DND-41 (cell line): ENCODE data around the gene FYB1.

Experiments used
- ATAC-seq: fragments of 200-7000 bp; cut with Tn5 transposase; 3 replicates; pipeline ENCODE4 v1.9.1; 2021; ENCODE audit warnings: low read depth; ENCODE audit not compliant: insufficient read depth
- DNase-seq: peaks from one replicate; pipeline ENCODE4 v3.0.0-alpha.2; 2020
- H2AFZ ChIP-seq: 2 replicates; pipeline ENCODE4 v1.6.0; 2012; ENCODE audit warnings: low read depth, low read length
- H3K27ac ChIP-seq: 2 replicates; pipeline ENCODE4 v1.5.1; 2012; ENCODE audit warnings: low read length, inconsistent platforms
- H3K27me3 ChIP-seq: fragments of 200-600 bp; sonication (generic); 2 replicates; pipeline ENCODE4 v1.6.0; 2012; ENCODE audit warnings: low read length, mild to moderate bottlenecking, inconsistent platforms; ENCODE audit not compliant: insufficient read depth, poor library complexity
- H3K36me3 ChIP-seq: 2 replicates; pipeline ENCODE4 v1.5.1; 2012; ENCODE audit warnings: low read length, inconsistent platforms; ENCODE audit not compliant: insufficient read depth
- H3K4me1 ChIP-seq: 2 replicates; pipeline ENCODE4 v1.5.1; 2012; ENCODE audit warnings: mild to moderate bottlenecking, low read length; ENCODE audit not compliant: insufficient read depth
- H3K4me2 ChIP-seq: 2 replicates; pipeline ENCODE4 v1.6.0; 2012; ENCODE audit warnings: mild to moderate bottlenecking, moderate library complexity, low read length, inconsistent platforms; ENCODE audit not compliant: insufficient read depth
- H3K4me3 ChIP-seq, 2 experiments: fragments of 200-600 bp in 1 of 2; shearing (Covaris generic) in 1 of 2; 2 replicates each; pipeline ENCODE4 v1.5.1; 2012 to 2016; ENCODE audit warnings: inconsistent platforms in 2 of 2, low read length in 2 of 2, mild to moderate bottlenecking in 2 of 2, low read depth in 1 of 2, moderate library complexity in 1 of 2
- H3K79me2 ChIP-seq: 2 replicates; pipeline ENCODE4 v1.6.0; 2012; ENCODE audit warnings: low read length, inconsistent platforms; ENCODE audit not compliant: insufficient read depth
- H3K9ac ChIP-seq: 2 replicates; pipeline ENCODE4 v1.6.0; 2012; ENCODE audit warnings: low read depth, mild to moderate bottlenecking, inconsistent platforms, low read length, moderate library complexity
- H3K9me3 ChIP-seq: 2 replicates; pipeline ENCODE4 v1.5.1; 2012; ENCODE audit warnings: low read length, moderate library complexity, mild to moderate bottlenecking, inconsistent platforms; ENCODE audit not compliant: insufficient read depth, severe bottlenecking
- H4K20me1 ChIP-seq: 2 replicates; pipeline ENCODE4 v1.6.0; 2012; ENCODE audit warnings: low read length; ENCODE audit not compliant: insufficient read depth
- EZH2 ChIP-seq: IDR thresholded peaks from 3 replicates; pipeline ENCODE4 v1.6.1; 2012; ENCODE audit warnings: borderline replicate concordance, low read depth, mild to moderate bottlenecking, moderate library complexity, low read length, inconsistent platforms; ENCODE audit not compliant: severe bottlenecking
- TF ChIP-seq, protein P1 (sequence below): IDR thresholded peaks from 2 replicates; pipeline ENCODE4 v1.5.1; 2012; ENCODE audit warnings: borderline replicate concordance, low read length, moderate library complexity, mild to moderate bottlenecking; ENCODE audit not compliant: poor library complexity, severe bottlenecking; ENCODE audit errors: extremely low read depth

FYB1 gene, protein sequence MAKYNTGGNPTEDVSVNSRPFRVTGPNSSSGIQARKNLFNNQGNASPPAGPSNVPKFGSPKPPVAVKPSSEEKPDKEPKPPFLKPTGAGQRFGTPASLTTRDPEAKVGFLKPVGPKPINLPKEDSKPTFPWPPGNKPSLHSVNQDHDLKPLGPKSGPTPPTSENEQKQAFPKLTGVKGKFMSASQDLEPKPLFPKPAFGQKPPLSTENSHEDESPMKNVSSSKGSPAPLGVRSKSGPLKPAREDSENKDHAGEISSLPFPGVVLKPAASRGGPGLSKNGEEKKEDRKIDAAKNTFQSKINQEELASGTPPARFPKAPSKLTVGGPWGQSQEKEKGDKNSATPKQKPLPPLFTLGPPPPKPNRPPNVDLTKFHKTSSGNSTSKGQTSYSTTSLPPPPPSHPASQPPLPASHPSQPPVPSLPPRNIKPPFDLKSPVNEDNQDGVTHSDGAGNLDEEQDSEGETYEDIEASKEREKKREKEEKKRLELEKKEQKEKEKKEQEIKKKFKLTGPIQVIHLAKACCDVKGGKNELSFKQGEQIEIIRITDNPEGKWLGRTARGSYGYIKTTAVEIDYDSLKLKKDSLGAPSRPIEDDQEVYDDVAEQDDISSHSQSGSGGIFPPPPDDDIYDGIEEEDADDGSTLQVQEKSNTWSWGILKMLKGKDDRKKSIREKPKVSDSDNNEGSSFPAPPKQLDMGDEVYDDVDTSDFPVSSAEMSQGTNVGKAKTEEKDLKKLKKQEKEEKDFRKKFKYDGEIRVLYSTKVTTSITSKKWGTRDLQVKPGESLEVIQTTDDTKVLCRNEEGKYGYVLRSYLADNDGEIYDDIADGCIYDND

DNA sequence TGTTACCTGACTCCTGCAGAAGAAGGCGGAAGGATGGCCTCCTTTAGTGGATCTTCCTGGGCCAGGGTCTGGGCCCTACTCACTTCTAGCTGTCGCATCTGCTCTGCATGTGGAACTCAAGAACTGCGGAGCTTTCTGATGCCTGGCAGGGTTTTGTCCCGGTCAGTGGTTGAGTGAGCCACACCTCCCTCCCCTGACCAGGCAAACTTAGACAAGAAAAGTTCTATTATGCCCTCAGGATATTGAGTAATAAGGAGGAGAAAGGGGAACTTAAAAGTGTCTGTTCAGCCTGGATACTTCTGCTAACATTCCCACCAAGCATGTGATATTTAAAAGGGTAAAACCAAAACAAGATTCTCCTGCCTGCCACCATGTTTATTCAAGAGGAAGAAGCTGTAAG is at the start of gene FYB1:
Gene FYB1 (minus strand): TSS at position 127 of the 400 bp plus-strand sequence. CDS start 16,603 bp downstream, outside the sequence.
- H4K20me1 ChIP-seq = no peaks in the 10 kb centered on the region
- no peak within 1 kb of the TSS for H3K4me2 ChIP-seq
- no peak within 1 kb of the TSS for H2AFZ ChIP-seq
- no peaks in the 10 kb centered on the region for H3K27me3 ChIP-seq
- TF ChIP-seq, protein P1, sequence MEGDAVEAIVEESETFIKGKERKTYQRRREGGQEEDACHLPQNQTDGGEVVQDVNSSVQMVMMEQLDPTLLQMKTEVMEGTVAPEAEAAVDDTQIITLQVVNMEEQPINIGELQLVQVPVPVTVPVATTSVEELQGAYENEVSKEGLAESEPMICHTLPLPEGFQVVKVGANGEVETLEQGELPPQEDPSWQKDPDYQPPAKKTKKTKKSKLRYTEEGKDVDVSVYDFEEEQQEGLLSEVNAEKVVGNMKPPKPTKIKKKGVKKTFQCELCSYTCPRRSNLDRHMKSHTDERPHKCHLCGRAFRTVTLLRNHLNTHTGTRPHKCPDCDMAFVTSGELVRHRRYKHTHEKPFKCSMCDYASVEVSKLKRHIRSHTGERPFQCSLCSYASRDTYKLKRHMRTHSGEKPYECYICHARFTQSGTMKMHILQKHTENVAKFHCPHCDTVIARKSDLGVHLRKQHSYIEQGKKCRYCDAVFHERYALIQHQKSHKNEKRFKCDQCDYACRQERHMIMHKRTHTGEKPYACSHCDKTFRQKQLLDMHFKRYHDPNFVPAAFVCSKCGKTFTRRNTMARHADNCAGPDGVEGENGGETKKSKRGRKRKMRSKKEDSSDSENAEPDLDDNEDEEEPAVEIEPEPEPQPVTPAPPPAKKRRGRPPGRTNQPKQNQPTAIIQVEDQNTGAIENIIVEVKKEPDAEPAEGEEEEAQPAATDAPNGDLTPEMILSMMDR = no peak
- TF ChIP-seq EZH2 = no peak
- ATAC-seq (no peak), DNase-seq (no peak)
- no peak within 1 kb of the TSS for H3K9ac ChIP-seq
- no peak within 1 kb of the TSS for H3K4me3 ChIP-seq
- peaks cover 28% of the 10 kb centered on the region for H3K4me1 ChIP-seq
- H3K27ac ChIP-seq = no peak within 1 kb of the TSS
- H3K79me2 ChIP-seq = no peaks in the 10 kb centered on the region
- H3K9me3 ChIP-seq = no peaks in the 10 kb centered on the region
- no peaks in the 10 kb centered on the region for H3K36me3 ChIP-seq

DNA sequence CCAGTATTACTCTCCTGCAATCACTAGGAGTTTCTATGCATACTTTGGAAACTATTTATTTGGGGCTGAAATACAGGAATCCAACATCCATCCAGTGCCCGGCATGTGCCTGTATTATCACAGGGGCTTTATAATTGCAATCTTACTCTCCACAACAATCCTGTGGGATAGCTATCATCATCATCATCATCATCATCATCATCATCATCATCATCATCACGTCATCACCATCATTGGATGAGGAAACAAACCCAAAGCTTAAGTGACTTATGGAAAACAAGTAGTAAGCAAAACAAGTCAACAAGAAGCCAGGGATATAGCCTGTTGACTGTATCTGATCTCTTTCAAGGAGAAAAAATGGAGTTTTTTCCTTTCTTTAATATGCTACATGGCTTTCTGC is 47.8 kb upstream of the FYB1 start:
- H3K9ac ChIP-seq = no peak overlapping the region
- H3K9me3 ChIP-seq = no peaks in the 10 kb centered on the region
- H2AFZ ChIP-seq = no peak overlapping the region
- H3K4me2 ChIP-seq = no peak overlapping the region
- no peak overlapping the region for H3K27ac ChIP-seq
- H3K4me3 ChIP-seq = no peak overlapping the region
- no peak for TF ChIP-seq EZH2
- TF ChIP-seq, protein P1 = no peak
- H3K4me1 ChIP-seq = no peaks in the 10 kb centered on the region
- no peaks in the 10 kb centered on the region for H3K79me2 ChIP-seq
- ATAC-seq (no peak), DNase-seq (no peak)
- no peaks in the 10 kb centered on the region for H3K36me3 ChIP-seq
- no peaks in the 10 kb centered on the region for H4K20me1 ChIP-seq
- no peaks in the 10 kb centered on the region for H3K27me3 ChIP-seq

DNA sequence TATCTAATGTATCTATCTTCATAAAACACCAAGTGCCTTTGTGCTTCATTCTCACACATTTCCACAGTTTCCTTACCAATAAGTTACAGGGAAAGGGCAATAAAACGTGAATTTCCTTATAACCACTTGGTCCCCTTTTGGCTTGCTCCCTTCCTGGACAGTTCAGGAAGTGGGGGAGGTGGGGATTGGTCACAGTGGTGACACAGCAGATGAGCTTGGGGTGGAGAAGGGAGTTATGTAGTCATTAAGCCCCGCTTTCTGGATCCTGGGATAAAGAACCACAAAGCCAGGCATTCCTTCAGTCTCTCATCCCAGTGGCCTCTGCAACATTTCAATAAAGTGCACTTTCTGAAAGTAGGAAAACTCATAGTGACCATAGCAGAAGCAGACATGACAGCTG is 47.1 kb upstream of the FYB1 start:
- Histone ChIP-seq H4K20me1 (no peaks in the 10 kb centered on the region), H3K27ac (no peak overlapping the region), H3K27me3 (no peaks in the 10 kb centered on the region), H2AFZ (no peak overlapping the region), H3K4me2 (no peak overlapping the region), H3K4me3 (no peak overlapping the region), H3K79me2 (no peaks in the 10 kb centered on the region), H3K9ac (no peak overlapping the region), H3K4me1 (no peaks in the 10 kb centered on the region), H3K36me3 (no peaks in the 10 kb centered on the region), H3K9me3 (no peaks in the 10 kb centered on the region)
- no peak for ATAC-seq
- TF ChIP-seq EZH2 = no peak
- TF ChIP-seq, protein P1 = no peak
- DNase-seq = no peak
